ENCODE measurements around the gene NCAM1.

DNA sequence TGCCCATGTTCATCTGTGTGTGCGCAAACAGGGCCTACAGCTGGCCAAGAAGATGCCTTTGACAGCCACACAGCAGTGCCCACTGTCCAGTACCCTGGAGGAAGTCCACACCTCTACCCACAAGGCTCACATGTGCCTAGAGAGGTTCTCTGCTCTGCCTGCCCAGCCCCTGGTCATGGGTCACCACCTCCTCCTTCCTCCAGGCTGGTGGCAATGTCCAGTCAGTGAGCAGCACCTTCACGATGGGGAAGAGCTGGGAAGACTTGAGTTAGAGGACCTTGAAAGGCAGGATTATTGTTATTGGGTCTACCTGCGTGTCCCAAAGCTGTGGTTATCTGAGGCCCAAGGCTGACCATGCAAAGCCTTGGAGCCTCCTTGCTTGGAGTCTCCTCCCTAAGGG, 324.8 kb downstream of the NCAM1 start:
- TF ChIP-seq, protein P1, sequence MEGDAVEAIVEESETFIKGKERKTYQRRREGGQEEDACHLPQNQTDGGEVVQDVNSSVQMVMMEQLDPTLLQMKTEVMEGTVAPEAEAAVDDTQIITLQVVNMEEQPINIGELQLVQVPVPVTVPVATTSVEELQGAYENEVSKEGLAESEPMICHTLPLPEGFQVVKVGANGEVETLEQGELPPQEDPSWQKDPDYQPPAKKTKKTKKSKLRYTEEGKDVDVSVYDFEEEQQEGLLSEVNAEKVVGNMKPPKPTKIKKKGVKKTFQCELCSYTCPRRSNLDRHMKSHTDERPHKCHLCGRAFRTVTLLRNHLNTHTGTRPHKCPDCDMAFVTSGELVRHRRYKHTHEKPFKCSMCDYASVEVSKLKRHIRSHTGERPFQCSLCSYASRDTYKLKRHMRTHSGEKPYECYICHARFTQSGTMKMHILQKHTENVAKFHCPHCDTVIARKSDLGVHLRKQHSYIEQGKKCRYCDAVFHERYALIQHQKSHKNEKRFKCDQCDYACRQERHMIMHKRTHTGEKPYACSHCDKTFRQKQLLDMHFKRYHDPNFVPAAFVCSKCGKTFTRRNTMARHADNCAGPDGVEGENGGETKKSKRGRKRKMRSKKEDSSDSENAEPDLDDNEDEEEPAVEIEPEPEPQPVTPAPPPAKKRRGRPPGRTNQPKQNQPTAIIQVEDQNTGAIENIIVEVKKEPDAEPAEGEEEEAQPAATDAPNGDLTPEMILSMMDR (IDR thresholded peaks at IDR 0.05): no peak
- TF ChIP-seq POLR2A (IDR thresholded peaks at IDR 0.05): no peak

All from thyroid gland (tissue), 4 donors.